Neural crest cell (in vitro differentiated cells): ENCODE results near the gene NR1H3. TPM values are rescaled to one million over a fixed set of nuclear protein-coding genes. Genes with fewer than 3 reads are reported as not detected.

Source experiments
- DNase-seq: peaks from one replicate; pipeline ENCODE4 v3.0.0; 2021; ENCODE audit warnings: low read depth, mixed read lengths, low spot score
- H3K27ac Mint-ChIP-seq: one replicate; pipeline ENCODE4 v1.8.0; 2021; ENCODE audit warnings: mild to moderate bottlenecking, mixed read lengths; ENCODE audit not compliant: unreplicated experiment
- H3K27me3 Mint-ChIP-seq: 2 replicates; pipeline ENCODE4 v1.8.0; 2021; ENCODE audit warnings: low read depth, mild to moderate bottlenecking, mixed read lengths
- H3K36me3 Mint-ChIP-seq: 2 replicates; pipeline ENCODE4 v1.8.0; 2021; ENCODE audit warnings: low read depth, mild to moderate bottlenecking, mixed read lengths
- H3K4me1 Mint-ChIP-seq: 2 replicates; pipeline ENCODE4 v1.8.0; 2021; ENCODE audit warnings: mixed read lengths
- H3K4me3 Mint-ChIP-seq: one replicate; pipeline ENCODE4 v1.8.0; 2021; ENCODE audit warnings: mild to moderate bottlenecking, mixed read lengths
- H3K9me3 Mint-ChIP-seq: 2 replicates; pipeline ENCODE4 v1.8.0; 2021; ENCODE audit warnings: mixed read lengths
- total RNA-seq: library from RNA; stranded (reverse); gene quantifications from 2 replicates; pipeline ENCODE4 v1.2.1, GENCODE V29; 2021
- TF ChIP-seq, protein P1 (sequence below): fragments of 200-600 bp; sonication (generic); conservative IDR thresholded peaks from 2 replicates; pipeline ENCODE4 v1.5.0; 2021; ENCODE audit warnings: antibody characterized with exemption, mild to moderate bottlenecking

Gene NR1H3
- total RNA-seq, 1 donor from 2014 or later, result 15.2 TPM

DNA sequence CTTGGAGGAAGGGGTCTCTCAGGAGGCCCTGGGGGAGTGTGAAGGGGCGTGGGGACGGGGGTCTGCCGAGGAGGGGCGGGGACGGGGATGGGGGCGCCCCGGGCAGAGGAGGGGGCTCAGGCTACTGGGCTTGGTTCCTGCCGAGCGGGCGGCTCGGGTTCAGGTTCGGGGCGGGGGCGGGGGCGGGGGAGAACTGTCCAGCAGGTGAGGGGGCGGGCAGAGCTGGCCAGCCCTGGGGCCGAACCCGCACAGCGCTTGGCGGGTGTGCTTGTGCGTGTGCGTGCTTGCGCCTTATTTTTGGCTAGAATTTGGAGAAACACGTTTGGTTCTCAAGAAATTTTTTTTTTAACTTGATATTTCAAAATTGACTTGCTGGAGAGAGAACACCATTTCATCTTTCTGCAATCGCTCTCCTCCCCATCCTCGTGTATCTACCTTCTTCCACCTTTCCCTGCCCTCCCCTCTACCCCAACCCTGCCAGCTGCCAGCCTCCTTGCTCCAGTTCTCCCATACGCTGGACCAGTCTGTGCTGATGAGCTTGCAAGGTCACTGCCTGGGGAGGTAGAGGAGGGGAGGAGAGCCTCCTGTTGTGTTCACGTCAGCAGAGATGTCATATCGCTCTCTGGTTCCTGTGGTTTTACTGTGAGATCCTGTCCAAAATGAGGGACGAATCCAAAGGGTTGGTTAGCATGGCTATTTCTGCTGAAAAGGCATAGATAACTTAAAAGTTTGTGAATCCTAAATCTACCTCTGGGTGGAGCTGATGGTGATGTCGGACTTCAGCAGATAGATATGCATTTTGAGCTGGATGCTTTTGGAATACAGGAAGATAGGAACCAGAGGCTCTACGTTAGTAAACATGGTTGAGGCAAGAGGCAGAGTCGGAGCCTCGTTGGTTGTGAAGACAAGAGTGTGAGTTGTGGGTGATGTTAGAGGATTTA, 12.8 kb downstream of the NR1H3 start:
- no peak overlapping the region for H3K27ac Mint-ChIP-seq

GRCh38 chr11:47271328-47271727, 13.5 kb downstream of the NR1H3 start:
- Mint-ChIP-seq H3K36me3 (peaks cover 1% of the 10 kb centered on the region), H3K9me3 (no peaks in the 10 kb centered on the region), H3K4me3 (peak overlapping the region; percentile 88), H3K4me1 (peaks cover 45% of the 10 kb centered on the region), H3K27me3 (peaks cover 2% of the 10 kb centered on the region), H3K27ac (no peak overlapping the region)
- DNase-seq, result no peak
- TF ChIP-seq, protein P1, sequence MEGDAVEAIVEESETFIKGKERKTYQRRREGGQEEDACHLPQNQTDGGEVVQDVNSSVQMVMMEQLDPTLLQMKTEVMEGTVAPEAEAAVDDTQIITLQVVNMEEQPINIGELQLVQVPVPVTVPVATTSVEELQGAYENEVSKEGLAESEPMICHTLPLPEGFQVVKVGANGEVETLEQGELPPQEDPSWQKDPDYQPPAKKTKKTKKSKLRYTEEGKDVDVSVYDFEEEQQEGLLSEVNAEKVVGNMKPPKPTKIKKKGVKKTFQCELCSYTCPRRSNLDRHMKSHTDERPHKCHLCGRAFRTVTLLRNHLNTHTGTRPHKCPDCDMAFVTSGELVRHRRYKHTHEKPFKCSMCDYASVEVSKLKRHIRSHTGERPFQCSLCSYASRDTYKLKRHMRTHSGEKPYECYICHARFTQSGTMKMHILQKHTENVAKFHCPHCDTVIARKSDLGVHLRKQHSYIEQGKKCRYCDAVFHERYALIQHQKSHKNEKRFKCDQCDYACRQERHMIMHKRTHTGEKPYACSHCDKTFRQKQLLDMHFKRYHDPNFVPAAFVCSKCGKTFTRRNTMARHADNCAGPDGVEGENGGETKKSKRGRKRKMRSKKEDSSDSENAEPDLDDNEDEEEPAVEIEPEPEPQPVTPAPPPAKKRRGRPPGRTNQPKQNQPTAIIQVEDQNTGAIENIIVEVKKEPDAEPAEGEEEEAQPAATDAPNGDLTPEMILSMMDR, result no peak

More for the DNA sequence above, 12.8 kb downstream of the NR1H3 start:
- peak overlapping the region; percentile 88 for H3K4me3 Mint-ChIP-seq
- TF ChIP-seq, protein P1, result no peak
- DNase-seq, result no peak
- H3K4me1 Mint-ChIP-seq, result peaks cover 45% of the 10 kb centered on the region
- H3K9me3 Mint-ChIP-seq, result no peaks in the 10 kb centered on the region
- H3K27me3 Mint-ChIP-seq, result peaks cover 2% of the 10 kb centered on the region
- no peaks in the 10 kb centered on the region for H3K36me3 Mint-ChIP-seq

DNA sequence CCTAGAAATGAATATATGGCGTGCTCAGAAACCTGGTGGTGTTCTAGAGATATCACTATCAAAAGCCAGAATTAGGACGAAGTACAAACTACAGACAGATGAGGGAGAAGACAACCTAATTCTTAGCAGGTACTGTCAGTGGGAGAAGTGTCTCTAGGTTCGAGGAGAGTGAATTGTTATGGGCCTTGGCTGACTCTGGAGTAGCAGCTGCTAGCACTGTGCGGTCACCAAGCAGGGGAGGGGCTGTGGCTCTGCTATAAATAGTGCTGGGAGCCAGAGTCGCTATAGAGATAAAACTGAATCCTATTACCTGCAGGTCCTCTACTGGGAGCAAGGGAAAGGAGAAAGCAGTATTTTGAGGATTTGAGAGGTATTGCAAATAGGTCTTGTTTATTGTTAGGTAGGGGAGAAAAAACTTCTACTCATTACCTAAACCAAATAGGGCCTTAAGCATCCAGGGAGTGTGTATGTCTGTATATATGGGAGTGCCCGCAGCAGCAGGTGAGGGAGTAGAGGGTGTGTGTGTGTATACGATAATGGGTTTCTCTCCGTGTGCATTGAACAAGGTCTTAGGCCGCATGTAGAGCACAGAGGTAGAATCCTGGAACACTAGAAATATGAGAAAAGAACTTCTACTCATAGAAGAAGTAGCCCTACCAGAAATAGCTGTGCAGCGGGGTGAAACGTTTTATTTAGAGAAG, 14.3 kb downstream of the NR1H3 start:
- H3K4me1 Mint-ChIP-seq, result peaks cover 45% of the 10 kb centered on the region
- H3K27me3 Mint-ChIP-seq, result peaks cover 2% of the 10 kb centered on the region
- no peak for DNase-seq
- H3K27ac Mint-ChIP-seq, result no peak overlapping the region
- H3K9me3 Mint-ChIP-seq, result no peaks in the 10 kb centered on the region
- TF ChIP-seq, protein P1, result no peak
- H3K36me3 Mint-ChIP-seq, result peaks cover 5% of the 10 kb centered on the region
- H3K4me3 Mint-ChIP-seq, result peak overlapping the region; percentile 88

- TF ChIP-seq, protein P1, result no peak
- peaks cover 5% of the 10 kb centered on the region for H3K36me3 Mint-ChIP-seq
- DNase-seq, result no peak
- no peaks in the 10 kb centered on the region for H3K9me3 Mint-ChIP-seq
- H3K4me3 Mint-ChIP-seq, result peak overlapping the region; percentile 88
- peak overlapping the region; percentile 37 for H3K27ac Mint-ChIP-seq
- peaks cover 45% of the 10 kb centered on the region for H3K4me1 Mint-ChIP-seq
- peaks cover 2% of the 10 kb centered on the region for H3K27me3 Mint-ChIP-seq
Measured at GRCh38 chr11:47272706-47273105, 14.9 kb downstream of the NR1H3 start.

DNA sequence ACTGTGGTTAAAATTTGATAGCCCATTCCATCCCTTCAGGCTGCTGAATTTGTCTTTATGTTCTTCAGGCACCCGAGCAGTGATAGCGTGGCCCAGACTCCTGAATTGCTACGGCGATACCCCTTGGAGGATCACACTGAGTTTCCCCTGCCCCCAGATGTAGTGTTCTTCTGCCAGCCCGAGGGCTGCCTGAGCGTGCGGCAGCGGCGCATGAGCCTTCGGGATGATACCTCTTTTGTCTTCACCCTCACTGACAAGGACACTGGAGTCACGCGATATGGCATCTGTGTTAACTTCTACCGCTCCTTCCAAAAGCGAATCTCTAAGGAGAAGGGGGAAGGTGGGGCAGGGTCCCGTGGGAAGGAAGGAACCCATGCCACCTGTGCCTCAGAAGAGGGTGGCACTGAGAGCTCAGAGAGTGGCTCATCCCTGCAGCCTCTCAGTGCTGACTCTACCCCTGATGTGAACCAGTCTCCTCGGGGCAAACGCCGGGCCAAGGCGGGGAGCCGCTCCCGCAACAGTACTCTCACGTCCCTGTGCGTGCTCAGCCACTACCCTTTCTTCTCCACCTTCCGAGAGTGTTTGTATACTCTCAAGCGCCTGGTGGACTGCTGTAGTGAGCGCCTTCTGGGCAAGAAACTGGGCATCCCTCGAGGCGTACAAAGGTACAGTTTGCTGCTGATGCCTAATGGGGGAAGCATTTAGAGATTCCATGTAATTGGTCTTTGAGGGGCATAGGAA, 16.9 kb downstream of the NR1H3 start:
- Mint-ChIP-seq H3K27ac (no peak overlapping the region), H3K27me3 (no peaks in the 10 kb centered on the region), H3K9me3 (no peaks in the 10 kb centered on the region), H3K36me3 (peaks cover 5% of the 10 kb centered on the region), H3K4me1 (peaks cover 28% of the 10 kb centered on the region), H3K4me3 (peak overlapping the region; percentile 42)
- DNase-seq, result no peak
- TF ChIP-seq, protein P1, result no peak
